GM21717 (cell line): Measurements from ENCODE around the gene NDUFA9.

Experiments
- ATAC-seq: cut with Tn5 transposase; IDR thresholded peaks from one replicate; pipeline ENCODE4 v1.9.1; 2021; ENCODE audit warnings: mild to moderate bottlenecking, moderate library complexity; ENCODE audit not compliant: unreplicated experiment

The NDUFA9 gene

GRCh38 chr12:4648501-4649357, at the start of gene NDUFA9, which contains the start of gene AKAP3:
NDUFA9 (plus strand) TSS chr12:4649114; CDS start chr12:4649127, 13 bp downstream.
AKAP3 (minus strand) TSS chr12:4649051; CDS start chr12:4638196, 10,855 bp downstream.
- peak; percentile 78 for ATAC-seq

DNA sequence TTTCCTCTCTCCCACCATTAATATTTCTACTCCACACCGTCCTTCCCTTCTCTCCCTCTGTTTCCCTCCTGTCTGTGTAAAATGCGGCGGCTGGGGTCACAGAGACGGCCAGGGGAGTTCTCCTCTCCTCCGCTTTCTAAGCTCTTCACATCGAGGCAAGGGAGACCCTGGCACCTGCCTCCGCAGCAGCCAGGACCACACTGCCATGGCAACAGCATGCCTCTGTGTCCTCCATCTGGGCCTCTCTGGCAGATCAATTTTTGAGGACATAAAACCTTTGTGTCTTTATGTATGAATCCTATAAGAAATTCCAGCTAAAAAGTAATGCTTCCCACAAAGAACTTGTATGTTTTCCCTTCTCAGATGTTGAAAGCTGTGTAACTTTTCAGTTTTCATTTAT, 45.5 kb upstream of the NDUFA9 start:
- ATAC-seq = no peak

GRCh38 chr12:4603946-4604345, 45.0 kb upstream of the NDUFA9 start:
- no peak for ATAC-seq

DNA sequence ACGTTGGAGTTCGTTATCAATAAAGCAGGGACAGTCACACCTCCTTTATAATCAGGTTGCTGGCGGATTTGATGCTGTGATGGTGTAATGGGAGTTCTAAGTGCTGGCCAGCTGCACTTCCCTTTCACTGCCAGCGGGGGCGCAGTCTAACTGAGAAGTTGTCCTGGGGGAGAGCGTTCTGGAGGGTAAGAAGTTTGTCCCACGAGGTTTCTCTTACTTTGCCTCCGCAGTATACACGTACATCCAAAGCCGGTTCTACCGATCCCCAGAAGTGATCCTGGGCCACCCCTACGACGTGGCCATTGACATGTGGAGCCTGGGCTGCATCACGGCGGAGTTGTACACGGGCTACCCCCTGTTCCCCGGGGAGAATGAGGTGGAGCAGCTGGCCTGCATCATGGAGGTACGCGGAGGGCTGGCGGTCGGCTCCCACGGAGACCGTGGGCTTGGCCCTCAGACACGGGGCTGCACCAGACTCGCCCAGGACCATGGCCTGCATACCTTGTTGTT, 44.2 kb upstream of the NDUFA9 start:
- peak; percentile 90 for ATAC-seq

GRCh38 chr12:4607056-4607455, 41.9 kb upstream of the NDUFA9 start:
- ATAC-seq = no peak

DNA sequence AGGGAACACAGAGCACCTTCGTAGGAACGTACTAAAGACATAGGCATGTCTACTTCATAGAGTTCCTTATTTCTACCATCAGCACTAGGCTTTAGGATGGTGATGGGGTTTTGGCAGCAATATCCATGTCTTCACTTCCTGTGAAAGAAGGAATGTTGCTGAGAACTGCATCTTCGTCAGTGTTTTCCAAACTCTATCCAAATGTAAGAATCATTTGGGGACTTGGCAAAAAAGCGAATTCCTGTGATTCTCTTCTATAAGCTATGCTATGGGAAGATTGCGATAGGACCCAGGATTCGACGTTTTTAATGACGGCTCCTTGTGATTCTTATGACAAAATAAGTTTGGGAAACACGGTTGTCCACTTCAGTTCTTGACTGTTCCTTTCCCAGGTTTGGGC, 39.8 kb upstream of the NDUFA9 start:
- ATAC-seq = no peak

GRCh38 chr12:4610481-4610880, 38.4 kb upstream of the NDUFA9 start:
- ATAC-seq = no peak

GRCh38 chr12:4615667-4616066, 33.2 kb upstream of the NDUFA9 start:
- ATAC-seq = no peak

GRCh38 chr12:4621511-4621910, 27.4 kb upstream of the NDUFA9 start:
- ATAC-seq = no peak

GRCh38 chr12:4626543-4626942, 22.4 kb upstream of the NDUFA9 start:
- no peak for ATAC-seq

GRCh38 chr12:4628406-4628805, 20.5 kb upstream of the NDUFA9 start:
- ATAC-seq = no peak

DNA sequence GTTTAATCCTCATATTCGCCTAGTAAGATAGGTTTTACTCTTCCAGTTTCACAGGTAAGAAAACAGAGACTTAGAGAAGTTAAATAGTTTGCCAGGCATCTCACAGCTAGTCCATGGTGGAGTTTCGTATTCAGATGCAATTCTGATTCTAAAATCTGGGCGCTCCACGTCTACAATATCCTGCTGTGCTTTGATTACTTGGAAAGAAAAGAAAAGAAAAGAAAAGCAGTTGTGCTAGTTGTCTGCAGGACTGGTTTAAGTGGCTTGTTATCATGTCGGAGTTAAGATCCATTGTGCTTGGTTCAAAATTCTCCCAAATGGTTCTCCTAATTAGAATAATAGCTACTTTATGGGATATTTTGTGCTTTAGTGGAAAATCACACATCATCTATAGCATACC, 18.7 kb upstream of the NDUFA9 start:
- ATAC-seq = no peak

GRCh38 chr12:4643747-4644146, 5.2 kb upstream of the NDUFA9 start:
- ATAC-seq = no peak

DNA sequence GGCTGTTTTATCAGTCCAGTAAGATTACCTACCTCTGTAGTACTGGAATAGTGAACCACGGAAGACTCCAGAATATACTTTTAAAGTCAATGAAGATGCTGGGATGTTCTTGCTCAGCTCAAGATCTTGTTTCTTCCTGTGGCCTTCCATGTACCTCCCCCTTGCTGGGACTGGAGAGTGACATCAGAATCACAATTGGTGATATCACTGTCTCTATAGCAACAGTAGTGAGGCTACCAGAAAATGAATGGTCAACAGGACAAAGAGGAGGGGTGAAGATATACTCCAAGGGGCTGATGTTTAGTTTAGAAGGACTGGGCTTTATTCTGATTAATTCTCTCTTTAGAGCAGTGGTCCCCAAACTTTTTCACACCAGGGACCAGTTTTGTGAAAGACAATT, 3.9 kb upstream of the NDUFA9 start:
- no peak for ATAC-seq

- no peak for ATAC-seq
Observed at GRCh38 chr12:4648104-4648500, 812 bp upstream of the NDUFA9 start.

GRCh38 chr12:4649358-4649661, 396 bp downstream of the NDUFA9 start:
- ATAC-seq = no peak

DNA sequence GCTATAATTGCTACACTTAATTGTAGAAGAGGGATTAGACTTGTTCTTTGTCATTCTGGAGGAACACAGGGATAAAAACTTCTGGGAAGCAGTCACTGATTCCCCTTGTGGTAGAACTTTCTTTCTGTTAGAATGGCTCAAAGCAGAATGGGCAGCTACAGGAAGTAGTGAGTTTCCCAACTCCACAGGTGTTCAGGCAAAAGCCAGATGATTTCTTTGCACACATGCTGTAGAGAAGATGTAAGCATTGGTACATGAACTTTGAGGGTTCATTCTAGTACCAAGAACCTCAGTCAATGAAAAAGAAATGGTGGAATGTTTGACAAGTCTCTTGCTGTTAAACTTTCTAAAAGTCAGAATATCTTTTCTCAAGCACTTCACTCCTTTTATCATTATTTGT, 4.3 kb downstream of the NDUFA9 start:
- ATAC-seq = no peak

DNA sequence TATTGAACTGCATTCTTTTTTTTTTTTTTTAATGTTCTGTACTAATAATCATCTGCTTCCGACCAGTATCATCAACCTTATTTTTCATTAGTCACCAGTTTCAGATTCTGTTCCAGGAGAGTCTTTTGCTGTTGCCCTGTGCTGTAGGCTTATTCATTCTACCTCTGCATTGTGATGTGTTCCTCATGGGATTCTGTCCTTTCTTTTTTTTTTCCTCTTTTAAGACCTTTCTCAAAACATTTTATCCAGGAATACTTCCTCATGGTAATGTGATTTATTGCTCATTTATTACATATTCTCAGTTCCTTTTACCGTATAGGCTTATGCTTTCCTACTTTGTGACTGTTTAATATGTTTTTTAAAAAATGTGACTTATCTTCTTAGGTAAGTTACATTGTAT, 4.8 kb downstream of the NDUFA9 start:
- no peak for ATAC-seq

GRCh38 chr12:4663971-4664505, 15.1 kb downstream of the NDUFA9 start:
- ATAC-seq = no peak

DNA sequence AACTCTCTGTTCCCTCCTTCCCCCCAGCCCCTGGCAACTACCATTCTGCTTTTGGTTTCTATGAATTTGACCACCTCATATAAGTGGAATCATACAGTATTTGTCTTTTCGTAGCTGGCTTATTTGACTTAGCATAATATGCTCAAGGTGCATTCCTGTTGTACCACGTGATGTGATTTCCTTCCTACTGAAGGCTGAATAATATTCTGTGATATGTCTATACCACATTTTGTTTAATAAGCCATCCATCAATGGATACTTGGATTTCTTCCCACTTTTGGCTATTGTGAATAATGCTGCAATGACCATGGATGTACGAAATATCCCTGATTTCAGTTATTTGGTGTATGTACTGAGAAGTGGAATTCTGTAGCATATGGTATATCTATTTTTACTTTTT, 16.3 kb downstream of the NDUFA9 start:
- no peak for ATAC-seq

DNA sequence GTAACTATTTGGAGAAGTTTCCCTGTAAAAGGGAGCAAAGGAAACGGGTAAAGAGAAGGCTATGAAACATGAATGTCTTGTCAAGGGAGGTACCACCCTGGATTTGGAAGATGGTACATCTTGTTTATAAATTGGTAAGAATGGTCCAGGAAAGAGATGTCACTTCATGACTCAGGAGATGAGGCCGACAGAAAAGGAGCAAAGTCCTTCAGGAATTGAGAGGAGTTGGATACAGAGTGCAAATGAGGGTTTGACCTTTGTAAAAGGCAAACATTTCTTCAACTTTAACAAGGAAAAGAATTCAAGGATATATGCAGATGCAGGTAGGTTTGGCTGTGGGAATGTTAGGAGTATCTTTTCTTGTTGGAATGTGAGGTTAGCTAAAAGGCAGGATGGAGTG, 30.8 kb downstream of the NDUFA9 start:
- no peak for ATAC-seq

- no peak for ATAC-seq
Observed at GRCh38 chr12:4681732-4682131, 32.8 kb downstream of the NDUFA9 start.

DNA sequence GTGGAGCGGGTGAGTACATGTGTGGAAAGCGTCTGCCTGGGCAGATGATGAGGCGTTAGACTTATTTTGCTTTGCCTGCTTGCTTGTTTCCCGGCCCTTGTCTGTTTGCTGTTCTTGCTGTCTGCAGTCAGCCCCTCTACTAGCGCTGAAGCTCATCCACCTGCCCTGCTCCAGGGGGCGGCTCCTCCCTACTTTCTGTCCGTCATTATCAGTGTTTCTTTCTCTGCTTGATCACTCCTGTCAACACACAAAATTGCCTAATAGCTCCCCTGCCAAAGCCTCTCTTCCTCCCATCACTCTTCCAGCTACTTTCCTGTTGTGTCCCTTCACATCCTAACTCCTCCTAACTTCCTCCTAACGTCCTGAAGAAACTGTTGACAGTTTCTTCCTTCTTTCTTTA, 36.4 kb downstream of the NDUFA9 start:
- ATAC-seq = no peak
